Measurements from ENCODE around the gene PHLDA1.

DNA sequence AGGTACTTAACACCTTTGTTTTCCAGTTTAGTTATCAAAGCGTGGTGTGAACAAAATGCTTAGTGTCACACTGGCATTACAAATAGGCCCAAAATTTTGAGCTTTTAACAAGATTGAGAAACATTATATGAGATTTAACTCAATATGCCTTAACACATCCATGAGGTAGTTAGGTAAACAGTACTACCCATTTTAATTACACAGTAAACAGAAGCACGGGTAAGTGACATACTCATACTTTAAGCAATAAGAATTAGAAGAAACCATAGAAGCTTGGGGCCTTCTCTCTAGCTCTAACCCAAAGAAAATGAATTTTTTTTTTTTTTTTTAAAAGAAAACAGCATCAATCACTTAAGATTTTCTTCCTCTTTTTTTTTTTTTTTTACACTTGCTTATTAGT, 15.5 kb upstream of the PHLDA1 start:
- TF ChIP-seq, protein P1, sequence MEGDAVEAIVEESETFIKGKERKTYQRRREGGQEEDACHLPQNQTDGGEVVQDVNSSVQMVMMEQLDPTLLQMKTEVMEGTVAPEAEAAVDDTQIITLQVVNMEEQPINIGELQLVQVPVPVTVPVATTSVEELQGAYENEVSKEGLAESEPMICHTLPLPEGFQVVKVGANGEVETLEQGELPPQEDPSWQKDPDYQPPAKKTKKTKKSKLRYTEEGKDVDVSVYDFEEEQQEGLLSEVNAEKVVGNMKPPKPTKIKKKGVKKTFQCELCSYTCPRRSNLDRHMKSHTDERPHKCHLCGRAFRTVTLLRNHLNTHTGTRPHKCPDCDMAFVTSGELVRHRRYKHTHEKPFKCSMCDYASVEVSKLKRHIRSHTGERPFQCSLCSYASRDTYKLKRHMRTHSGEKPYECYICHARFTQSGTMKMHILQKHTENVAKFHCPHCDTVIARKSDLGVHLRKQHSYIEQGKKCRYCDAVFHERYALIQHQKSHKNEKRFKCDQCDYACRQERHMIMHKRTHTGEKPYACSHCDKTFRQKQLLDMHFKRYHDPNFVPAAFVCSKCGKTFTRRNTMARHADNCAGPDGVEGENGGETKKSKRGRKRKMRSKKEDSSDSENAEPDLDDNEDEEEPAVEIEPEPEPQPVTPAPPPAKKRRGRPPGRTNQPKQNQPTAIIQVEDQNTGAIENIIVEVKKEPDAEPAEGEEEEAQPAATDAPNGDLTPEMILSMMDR (IDR thresholded peaks at IDR 0.05): no peak
- no peak for TF ChIP-seq ELF1 (IDR thresholded peaks at IDR 0.05)
- no peak for TF ChIP-seq MAX (IDR thresholded peaks at IDR 0.05; ENCODE audit: low read depth)

Measured in SK-N-SH (cell line).